NCI-H1092 (cell line): ENCODE measurements around the gene PPP6R2.

Experiments
- DNase-seq: peaks from one replicate; lab custom pipeline; 2025; lab: John Stamatoyannopoulos, UW

Gene PPP6R2, protein sequence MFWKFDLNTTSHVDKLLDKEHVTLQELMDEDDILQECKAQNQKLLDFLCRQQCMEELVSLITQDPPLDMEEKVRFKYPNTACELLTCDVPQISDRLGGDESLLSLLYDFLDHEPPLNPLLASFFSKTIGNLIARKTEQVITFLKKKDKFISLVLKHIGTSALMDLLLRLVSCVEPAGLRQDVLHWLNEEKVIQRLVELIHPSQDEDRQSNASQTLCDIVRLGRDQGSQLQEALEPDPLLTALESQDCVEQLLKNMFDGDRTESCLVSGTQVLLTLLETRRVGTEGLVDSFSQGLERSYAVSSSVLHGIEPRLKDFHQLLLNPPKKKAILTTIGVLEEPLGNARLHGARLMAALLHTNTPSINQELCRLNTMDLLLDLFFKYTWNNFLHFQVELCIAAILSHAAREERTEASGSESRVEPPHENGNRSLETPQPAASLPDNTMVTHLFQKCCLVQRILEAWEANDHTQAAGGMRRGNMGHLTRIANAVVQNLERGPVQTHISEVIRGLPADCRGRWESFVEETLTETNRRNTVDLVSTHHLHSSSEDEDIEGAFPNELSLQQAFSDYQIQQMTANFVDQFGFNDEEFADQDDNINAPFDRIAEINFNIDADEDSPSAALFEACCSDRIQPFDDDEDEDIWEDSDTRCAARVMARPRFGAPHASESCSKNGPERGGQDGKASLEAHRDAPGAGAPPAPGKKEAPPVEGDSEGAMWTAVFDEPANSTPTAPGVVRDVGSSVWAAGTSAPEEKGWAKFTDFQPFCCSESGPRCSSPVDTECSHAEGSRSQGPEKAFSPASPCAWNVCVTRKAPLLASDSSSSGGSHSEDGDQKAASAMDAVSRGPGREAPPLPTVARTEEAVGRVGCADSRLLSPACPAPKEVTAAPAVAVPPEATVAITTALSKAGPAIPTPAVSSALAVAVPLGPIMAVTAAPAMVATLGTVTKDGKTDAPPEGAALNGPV

DNA sequence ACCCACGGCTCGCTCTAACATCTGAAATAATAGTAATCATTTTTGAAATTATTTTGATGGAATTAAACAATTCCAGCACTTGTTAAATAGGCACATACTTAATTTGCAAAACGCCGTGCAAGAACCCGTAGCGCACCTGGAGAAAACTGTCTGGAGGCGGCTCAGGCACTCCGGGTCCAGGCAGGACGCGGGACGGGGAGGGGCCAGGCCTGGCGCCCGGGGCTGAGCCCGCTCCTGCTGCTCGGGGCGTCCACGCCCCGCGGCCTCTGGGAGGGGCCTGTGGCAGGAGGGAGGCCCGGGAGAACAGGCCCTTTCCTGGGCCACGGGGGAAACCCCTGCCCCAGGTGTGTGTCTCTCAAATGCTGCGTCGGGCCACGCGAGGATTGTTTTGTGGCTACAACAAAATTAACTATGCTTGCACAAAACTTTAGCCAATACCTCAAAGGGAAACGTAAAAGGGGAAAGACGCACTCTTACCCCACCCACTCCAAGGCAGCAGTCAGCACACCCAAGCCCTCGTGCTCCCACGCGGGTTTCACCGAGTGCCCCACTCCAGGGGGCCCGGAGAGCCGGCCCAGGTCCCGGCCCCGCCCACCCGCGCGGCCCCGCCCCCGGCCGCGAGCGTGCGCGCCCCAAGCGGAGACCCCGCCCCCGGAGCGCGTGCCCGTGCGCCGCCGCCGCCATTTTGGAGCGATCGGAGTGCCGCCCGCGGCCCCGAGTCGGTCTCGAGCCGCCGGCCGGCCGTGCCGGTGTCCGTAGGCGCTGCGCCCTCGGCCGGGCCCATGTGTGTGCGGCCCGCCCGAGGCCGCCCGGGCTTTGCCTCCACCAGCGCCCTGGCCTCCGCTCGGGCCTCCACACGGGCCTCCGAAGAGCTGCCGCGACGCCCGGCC is at the start of gene PPP6R2:
Gene PPP6R2, plus strand, starts transcription at position 677 of the 890 bp plus-strand sequence. CDS start 50,582 bp downstream, outside the sequence.
- no peak for DNase-seq

GRCh38 chr22:50293441-50294318 is 49.4 kb upstream of the PPP6R2 start:
- DNase-seq: no peak

DNA sequence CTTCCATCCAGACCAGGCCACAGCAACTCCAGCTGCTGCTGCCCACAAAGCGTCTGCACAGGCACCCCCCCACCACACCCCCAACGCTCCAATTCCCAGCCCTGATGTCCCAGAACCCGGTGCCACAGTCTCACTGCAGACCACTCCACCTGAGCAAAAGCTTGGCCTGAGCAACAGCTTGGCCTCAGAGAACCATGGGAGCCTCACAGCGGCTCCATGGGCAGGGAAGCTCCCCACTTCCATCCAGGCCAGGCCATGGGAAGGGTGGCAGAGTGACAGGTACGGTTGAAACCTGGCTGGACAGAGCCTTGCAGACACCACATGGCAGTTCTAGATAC is 48.8 kb upstream of the PPP6R2 start:
- no peak for DNase-seq

- no peak for DNase-seq
Measured at GRCh38 chr22:50296658-50297490, 46.3 kb upstream of the PPP6R2 start.

GRCh38 chr22:50297510-50298265 is 45.4 kb upstream of the PPP6R2 start:
- no peak for DNase-seq

GRCh38 chr22:50298266-50298637 is 44.9 kb upstream of the PPP6R2 start:
- no peak for DNase-seq

GRCh38 chr22:50298937-50299784 is 44.0 kb upstream of the PPP6R2 start:
- DNase-seq: no peak

DNA sequence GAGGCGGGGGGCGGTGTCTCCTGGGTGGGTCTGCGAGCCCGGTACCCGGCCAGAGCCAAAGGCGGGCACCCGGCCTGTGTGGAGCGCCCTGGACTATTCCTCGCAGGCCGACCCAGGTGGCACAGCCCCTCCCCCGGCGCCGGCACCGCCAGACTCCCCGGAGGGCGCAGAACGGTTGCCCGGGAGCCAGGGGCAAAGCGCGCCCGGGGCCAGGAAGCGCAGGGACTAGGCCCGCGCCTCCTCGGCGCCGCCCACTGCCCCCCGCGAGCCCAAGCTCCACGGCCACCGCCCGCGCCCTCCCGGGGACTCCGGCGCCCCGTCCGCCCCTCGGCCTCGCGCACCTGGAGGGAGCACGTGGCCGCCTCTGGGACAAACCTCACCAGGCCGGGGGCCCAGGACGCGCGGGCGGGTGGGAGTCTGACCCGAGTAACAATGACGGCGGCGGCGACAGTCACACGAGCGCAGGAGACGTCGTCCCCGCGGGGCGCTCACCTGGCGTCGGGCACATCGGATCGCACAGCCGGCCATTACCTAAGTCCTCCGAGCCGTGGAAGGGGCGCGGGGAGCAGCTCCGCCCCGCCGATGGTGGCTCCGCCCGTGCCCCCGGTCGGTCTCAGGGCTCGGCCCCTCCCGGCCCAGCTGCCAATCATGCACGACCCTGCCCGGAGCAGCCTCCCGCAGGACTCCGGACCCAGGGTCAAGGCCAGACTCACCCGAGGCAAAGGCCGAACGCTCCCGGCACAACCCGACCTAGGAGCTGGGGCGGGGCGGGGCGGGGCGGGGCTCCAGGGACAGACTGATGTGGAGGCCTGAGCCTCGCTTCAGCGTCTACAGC is 43.1 kb upstream of the PPP6R2 start:
- DNase-seq: no peak

DNA sequence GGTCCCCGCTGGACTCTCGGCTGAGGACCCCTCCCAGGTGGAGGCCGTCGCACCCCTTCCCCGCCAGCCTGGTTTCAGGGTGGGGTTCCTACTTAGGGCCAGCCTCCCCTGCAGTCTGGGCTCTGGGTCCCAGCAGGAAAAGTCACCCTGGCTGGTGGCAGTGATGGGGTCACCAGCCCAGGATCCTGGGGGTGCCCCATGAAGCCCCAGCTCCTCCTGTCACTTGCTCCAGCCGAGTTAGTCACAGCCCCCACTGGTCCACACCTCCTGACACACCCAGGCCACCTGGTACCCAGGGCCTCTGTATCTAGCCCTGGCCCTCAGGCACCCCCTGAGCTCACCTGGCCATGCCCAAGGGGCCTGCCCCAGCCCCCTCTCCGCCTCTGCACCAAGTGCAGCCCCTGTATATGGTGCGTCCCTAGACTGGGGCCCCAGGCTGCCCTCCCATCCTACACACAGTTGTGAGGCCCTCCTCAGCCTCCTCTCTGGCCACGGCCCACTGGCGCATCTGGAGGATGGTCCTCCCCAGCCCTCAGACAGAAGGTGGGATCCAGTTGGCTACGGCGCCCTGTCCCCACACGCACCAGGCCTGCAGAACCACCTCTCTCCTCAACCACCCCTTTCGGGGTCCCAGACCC is 42.4 kb upstream of the PPP6R2 start:
- no peak for DNase-seq

- DNase-seq: no peak
Measured at GRCh38 chr22:50301581-50301991, 41.5 kb upstream of the PPP6R2 start.

GRCh38 chr22:50302041-50302541 is 41.0 kb upstream of the PPP6R2 start:
- no peak for DNase-seq

- DNase-seq: no peak
Measured at GRCh38 chr22:50302564-50302963, 40.6 kb upstream of the PPP6R2 start.

- no peak for DNase-seq
Measured at GRCh38 chr22:50303515-50303847, 39.6 kb upstream of the PPP6R2 start.

- DNase-seq: no peak
Measured at GRCh38 chr22:50303848-50304527, 39.1 kb upstream of the PPP6R2 start.

- no peak for DNase-seq
Measured at GRCh38 chr22:50304528-50305392, 38.4 kb upstream of the PPP6R2 start.
